Kidney (tissue), 14 donors: Measurements from ENCODE around the gene MISP. TPM values are rescaled to one million over a fixed set of nuclear protein-coding genes. Genes with fewer than 3 reads are reported as not detected.
A peak's percentile ranks its signal among the peaks of the same experiment; 100 is the strongest.

ENCODE experiments used
- DNase-seq, 5 donors: peaks; one replicate each; pipeline ENCODE4 v3.0.0-alpha.2; 2013 to 2020
- FAIRE-seq: peaks from 2 replicates; lab custom pipeline; 2012; peaks lifted over from hg19 to GRCh38; lab: Jason Lieb, UNC
- H3K27ac ChIP-seq, 2 donors: one replicate each; pipeline ENCODE4 v1.7.0; 2013; ENCODE audit warnings: low read depth in 2 of 2, low read length in 2 of 2, inconsistent platforms in 1 of 2
- H3K27me3 ChIP-seq: one replicate; pipeline ENCODE4 v1.7.1; 2013; ENCODE audit warnings: low read length, inconsistent platforms; ENCODE audit not compliant: control insufficient read depth, insufficient read depth
- H3K36me3 ChIP-seq, 3 donors: one replicate each; pipeline versions ENCODE4 v1.7.0 to v1.7.1; 2013; ENCODE audit warnings: low read length in 3 of 3, control low read depth in 1 of 3, inconsistent platforms in 1 of 3; ENCODE audit not compliant: insufficient read depth in 3 of 3, control insufficient read depth in 2 of 3
- H3K4me1 ChIP-seq, 3 donors: one replicate each; pipeline versions ENCODE4 v1.7.0 to v1.7.1; 2013; ENCODE audit warnings: low read length in 3 of 3, inconsistent platforms in 1 of 3, low read depth in 1 of 3; ENCODE audit not compliant: control insufficient read depth in 2 of 3, insufficient read depth in 2 of 3
- H3K4me3 ChIP-seq, 3 donors: one replicate each; pipeline versions ENCODE4 v1.7.0 to v1.8.1; 2013; ENCODE audit warnings: low read length in 3 of 3, control low read depth in 1 of 3, inconsistent platforms in 1 of 3
- H3K9ac ChIP-seq, 3 donors: one replicate each; pipeline versions ENCODE4 v1.7.0 to v1.7.1; 2013; ENCODE audit warnings: low read length in 3 of 3, control low read depth in 1 of 3, inconsistent platforms in 1 of 3
- H3K9me3 ChIP-seq, 3 donors: one replicate each; pipeline versions ENCODE4 v1.7.0 to v1.7.1; 2013; ENCODE audit warnings: low read length in 3 of 3, control low read depth in 1 of 3, inconsistent platforms in 1 of 3; ENCODE audit not compliant: control insufficient read depth in 2 of 3, insufficient read depth in 1 of 3
- intact Hi-C: fragments of 100-400 bp; cut with DNase I; formaldehyde crosslinking; loops from one replicate; pipeline ENCODE4 v1.11.1; 2022
- polyA plus RNA-seq: library from polyadenylated mRNA; stranded (reverse); fragments of 350-450 nt; fragmentation: Illumina TruSeq; extraction: RNeasy Lipid Tissue Mini Kit (QIAGEN cat#74804); gene quantifications from one replicate; pipeline ENCODE4 v1.2.3, GENCODE V29; 2014; ENCODE audit warnings: low read depth, low replicate concordance; ENCODE audit not compliant: insufficient read depth
- total RNA-seq: library from RNA; stranded (reverse); fragmentation: NEBNext Ultra II Directional; extraction: Animal tissue kit (Norgen Biotek cat#: 25700); gene quantifications from one replicate; pipeline ENCODE4 v1.2.1, GENCODE V29; 2021
- TF ChIP-seq, protein P1 (sequence below): IDR thresholded peaks from 3 replicates; pipeline ENCODE4 v1.5.1; 2012; ENCODE audit warnings: mild to moderate bottlenecking, moderate library complexity, borderline replicate concordance; ENCODE audit not compliant: insufficient read depth; ENCODE audit errors: extremely low read depth
- donor health status: control.
- donor health status: control.
- donor health status: control.
- donor health status: control.
- donor health status: control.
- donor health status: DM: yes; HTN: yes; CAD: no.
- donor health status: Normal renal cell carcinoma (clear cell type).

Gene MISP
- total and polyA plus RNA-seq, 2 donors from 2014 or later, result 17.8 to 19.6 TPM

DNA sequence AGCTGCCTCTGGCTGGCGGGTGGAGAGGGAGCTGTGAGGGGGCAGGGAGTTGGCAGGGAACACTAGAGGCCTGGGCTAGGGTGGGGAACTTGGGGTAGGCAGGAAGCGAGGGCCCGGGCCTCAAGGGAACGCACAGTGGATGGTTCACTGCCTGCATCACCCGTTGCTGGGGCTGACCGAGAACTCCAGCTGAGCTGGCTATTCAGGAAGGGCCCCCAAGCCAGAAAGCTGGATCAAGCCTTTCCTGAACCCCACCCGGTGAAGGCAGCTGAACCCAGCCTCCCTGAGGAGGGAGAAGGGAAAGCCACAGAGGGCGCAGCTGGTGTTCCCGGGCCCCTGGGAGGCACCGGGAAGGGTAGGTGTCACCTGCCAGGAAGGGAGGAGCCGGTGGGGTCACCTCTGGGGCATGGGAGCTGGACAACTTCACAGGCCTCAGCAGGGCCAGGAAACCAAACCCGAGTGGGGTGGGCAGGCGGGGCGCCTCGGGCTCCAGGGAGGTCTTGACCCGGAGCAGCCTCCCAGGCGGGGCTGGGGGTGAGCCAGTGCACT lies 28.3 kb upstream of the MISP start:
- TF ChIP-seq, protein P1, sequence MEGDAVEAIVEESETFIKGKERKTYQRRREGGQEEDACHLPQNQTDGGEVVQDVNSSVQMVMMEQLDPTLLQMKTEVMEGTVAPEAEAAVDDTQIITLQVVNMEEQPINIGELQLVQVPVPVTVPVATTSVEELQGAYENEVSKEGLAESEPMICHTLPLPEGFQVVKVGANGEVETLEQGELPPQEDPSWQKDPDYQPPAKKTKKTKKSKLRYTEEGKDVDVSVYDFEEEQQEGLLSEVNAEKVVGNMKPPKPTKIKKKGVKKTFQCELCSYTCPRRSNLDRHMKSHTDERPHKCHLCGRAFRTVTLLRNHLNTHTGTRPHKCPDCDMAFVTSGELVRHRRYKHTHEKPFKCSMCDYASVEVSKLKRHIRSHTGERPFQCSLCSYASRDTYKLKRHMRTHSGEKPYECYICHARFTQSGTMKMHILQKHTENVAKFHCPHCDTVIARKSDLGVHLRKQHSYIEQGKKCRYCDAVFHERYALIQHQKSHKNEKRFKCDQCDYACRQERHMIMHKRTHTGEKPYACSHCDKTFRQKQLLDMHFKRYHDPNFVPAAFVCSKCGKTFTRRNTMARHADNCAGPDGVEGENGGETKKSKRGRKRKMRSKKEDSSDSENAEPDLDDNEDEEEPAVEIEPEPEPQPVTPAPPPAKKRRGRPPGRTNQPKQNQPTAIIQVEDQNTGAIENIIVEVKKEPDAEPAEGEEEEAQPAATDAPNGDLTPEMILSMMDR, result no peak

DNA sequence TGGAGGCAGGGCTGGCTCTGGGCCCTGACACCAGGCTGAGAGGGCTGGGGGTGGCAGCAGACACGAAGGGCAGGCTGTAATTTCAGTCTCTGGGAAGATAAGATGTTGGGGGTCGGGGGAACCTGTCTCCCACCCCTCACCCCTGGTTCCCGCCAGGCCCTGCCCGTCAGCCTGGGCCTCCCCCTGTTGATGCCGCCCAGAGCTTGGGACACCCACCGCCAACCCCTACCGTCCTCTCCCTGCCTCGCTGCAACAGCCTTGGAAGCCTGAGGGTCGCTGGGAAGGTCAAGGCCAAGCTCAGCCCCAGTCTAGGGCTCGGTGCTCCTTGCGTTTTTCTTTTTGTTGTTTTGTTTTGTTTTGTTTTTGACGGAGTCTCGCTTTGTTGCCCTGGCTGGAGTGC lies 27.7 kb upstream of the MISP start:
- intact Hi-C loops, result no loop called here
- DNase-seq (no peak), FAIRE-seq (no peak)
- H3K27me3 ChIP-seq, result no peaks in the 10 kb centered on the region
- no peak overlapping the region for H3K9ac ChIP-seq
- no peaks in the 10 kb centered on the region for H3K9me3 ChIP-seq
- H3K4me3 ChIP-seq, result no peak overlapping the region
- H3K36me3 ChIP-seq, result no peaks in the 10 kb centered on the region
- H3K4me1 ChIP-seq, result peaks cover 0 to 13% (median 0%) of the 10 kb centered on the region in 3 donors
- TF ChIP-seq, protein P1, result no peak
- H3K27ac ChIP-seq, result no peak overlapping the region

More for the DNA sequence above, 28.3 kb upstream of the MISP start:
- FAIRE-seq (no peak), DNase-seq (peak; percentile 51 to 88 (median 73))
- Histone ChIP-seq H3K27me3 (no peaks in the 10 kb centered on the region), H3K27ac (no peak overlapping the region), H3K36me3 (no peaks in the 10 kb centered on the region), H3K9ac (no peak overlapping the region), H3K4me1 (peaks cover 0 to 13% (median 0%) of the 10 kb centered on the region in 3 donors), H3K4me3 (no peak overlapping the region), H3K9me3 (no peaks in the 10 kb centered on the region)
- intact Hi-C loops, result no loop called here

DNA sequence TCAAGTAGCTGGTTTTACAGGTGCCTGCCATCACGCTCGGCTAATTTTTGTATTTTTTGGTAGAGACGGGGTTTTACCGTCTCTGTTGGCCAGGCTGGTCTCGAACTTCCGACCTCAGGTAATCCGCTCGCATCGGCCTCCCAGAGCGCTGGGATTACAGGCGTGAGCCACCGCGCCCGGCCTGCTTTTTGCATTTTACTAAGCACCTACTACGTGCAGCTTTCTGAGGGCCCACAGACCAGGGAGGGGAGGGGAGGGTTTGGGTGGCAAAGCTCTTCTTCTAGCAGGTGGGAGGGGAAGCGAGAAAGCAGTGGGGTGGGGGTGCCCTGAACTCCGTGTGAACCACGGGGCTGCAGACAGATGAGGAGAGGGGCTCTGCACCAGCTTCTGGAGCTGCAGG lies 27.2 kb upstream of the MISP start:
- DNase-seq (no peak), FAIRE-seq (no peak)
- Histone ChIP-seq H3K27ac (no peak overlapping the region), H3K9ac (no peak overlapping the region), H3K9me3 (no peaks in the 10 kb centered on the region), H3K27me3 (no peaks in the 10 kb centered on the region), H3K36me3 (no peaks in the 10 kb centered on the region), H3K4me3 (no peak overlapping the region), H3K4me1 (peaks cover 0 to 9% (median 0%) of the 10 kb centered on the region in 3 donors)
- TF ChIP-seq, protein P1, result no peak
- intact Hi-C loops, result no loop called here
